Stimulated activated CD4-positive, alpha-beta T cell treated with anti-CD3 and anti-CD28 coated beads, TNF-alpha, amount 100 ng/mL, for 48 hours (primary cell): ENCODE measurements around the gene KCND1.

Experiments used
- DNase-seq, 3 donors: peaks; one replicate each; pipeline ENCODE4 v3.0.0-alpha.2; 2020; ENCODE audit warnings: low read depth in 3 of 3

KCND1 gene

DNA sequence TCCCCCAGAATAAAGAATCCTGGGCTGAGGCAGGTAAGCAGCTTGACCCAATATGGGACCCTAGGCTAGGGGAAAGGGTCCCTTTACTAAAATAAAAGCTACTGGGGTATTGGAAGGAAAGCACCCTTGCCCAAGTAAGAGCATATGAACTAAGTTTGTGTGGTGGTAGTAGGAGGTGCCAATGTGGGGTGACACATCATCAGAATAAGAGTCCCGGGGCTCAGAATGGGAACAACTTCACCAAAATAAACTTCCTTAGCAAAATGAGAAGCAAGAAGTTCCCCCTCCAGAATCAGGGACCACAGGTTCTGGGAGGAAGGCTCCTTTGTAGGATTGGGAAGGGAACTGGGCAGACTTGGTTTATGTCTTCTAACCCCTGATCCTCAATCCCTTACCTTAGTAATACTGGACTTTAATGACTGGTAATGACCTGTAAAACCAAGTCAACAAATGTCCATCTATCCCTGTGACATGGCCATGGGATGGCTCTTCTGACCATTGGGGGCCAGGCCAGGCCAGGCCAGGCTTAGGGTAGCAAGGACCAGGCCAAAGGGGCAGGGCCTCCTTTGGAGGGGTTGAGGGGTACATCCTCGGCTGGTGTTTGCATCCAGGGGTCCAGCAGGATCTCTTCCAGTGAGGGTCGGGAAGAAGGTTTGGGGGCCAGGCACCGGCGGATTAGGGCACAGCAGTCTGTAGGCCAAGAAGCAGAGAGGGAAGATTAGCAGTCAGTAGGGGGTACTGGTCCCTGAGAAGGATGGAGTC is 57.9 kb downstream of the KCND1 start:
- no peak for DNase-seq

DNA sequence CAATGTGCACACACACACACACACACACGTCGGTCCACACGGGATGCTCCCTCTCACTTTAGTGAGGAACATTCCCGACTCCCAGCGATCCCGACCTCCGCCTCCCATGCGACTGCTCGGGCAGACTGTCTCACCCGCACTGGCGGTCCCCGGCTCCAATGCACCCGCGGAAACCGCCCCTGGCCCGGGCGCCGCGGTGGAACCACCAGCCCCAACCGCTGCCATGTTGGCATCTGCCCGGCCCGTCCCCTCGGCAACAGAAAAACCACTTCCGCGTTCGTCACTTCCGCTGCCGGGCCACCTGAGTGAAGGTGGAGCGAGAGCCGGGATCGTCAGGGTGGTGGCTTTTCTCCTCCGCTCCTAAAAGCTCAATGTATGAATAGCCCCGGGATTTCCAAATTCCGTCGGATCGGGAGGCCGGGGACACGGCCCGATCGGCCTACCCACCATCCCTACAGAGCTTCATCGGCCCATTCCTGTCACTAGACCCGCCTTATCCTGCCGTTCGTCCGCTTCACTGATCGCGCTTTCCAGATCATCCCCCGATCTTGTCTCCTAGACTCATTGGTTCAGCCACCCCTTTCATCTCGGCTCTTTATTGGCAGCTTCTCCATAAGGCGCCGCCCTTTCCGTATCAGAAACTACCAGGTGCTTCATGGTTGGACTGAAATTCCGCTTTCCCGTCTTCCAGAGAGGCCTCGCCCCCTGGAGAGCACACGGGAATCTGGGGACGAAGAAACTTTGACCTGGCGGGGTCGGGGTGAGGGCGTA is 60.0 kb downstream of the KCND1 start, which contains the start of gene SLC35A2:
TSS of gene SLC35A2 (minus strand) at position 235 of the 771 bp plus-strand sequence. CDS start at position 225, 10 bp downstream.
- DNase-seq = peak; percentile 75 to 81 (median 80)
